ENCODE results near the gene SPOP.
"Not testable (repeated sequence)": the region's sequence is repeated elsewhere in the genome, so short reads cannot be mapped to it uniquely, and the experiment has no call there.

- TF ChIP-seq, protein P1, sequence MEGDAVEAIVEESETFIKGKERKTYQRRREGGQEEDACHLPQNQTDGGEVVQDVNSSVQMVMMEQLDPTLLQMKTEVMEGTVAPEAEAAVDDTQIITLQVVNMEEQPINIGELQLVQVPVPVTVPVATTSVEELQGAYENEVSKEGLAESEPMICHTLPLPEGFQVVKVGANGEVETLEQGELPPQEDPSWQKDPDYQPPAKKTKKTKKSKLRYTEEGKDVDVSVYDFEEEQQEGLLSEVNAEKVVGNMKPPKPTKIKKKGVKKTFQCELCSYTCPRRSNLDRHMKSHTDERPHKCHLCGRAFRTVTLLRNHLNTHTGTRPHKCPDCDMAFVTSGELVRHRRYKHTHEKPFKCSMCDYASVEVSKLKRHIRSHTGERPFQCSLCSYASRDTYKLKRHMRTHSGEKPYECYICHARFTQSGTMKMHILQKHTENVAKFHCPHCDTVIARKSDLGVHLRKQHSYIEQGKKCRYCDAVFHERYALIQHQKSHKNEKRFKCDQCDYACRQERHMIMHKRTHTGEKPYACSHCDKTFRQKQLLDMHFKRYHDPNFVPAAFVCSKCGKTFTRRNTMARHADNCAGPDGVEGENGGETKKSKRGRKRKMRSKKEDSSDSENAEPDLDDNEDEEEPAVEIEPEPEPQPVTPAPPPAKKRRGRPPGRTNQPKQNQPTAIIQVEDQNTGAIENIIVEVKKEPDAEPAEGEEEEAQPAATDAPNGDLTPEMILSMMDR (IDR thresholded peaks at IDR 0.05; ENCODE audit: borderline replicate concordance, extremely low read depth, low read length, poor library complexity, severe bottlenecking), result not testable (repeated sequence)
- TF ChIP-seq EZH2 (IDR thresholded peaks at IDR 0.05; ENCODE audit: borderline replicate concordance, low read depth, low read length, severe bottlenecking), result not testable (repeated sequence)
Observed at GRCh38 chr17:49673679-49674078, 4.2 kb downstream of the SPOP start.
